Stimulated activated CD8-positive, alpha-beta memory T cell treated with anti-CD3 and anti-CD28 coated beads, Interleukin-12 subunit alpha, Interleukin-12 subunit beta, amount 100 ng/mL, for 24 hours (primary cell): ENCODE measurements around the gene DTWD2.
"Not testable (repeated sequence)": the region's sequence is repeated elsewhere in the genome, so short reads cannot be mapped to it uniquely, and the experiment has no call there.

Source experiments
- DNase-seq: peaks from one replicate; pipeline ENCODE4 v3.0.0-alpha.2; 2020; ENCODE audit errors: extremely low read depth

The DTWD2 gene

DNA sequence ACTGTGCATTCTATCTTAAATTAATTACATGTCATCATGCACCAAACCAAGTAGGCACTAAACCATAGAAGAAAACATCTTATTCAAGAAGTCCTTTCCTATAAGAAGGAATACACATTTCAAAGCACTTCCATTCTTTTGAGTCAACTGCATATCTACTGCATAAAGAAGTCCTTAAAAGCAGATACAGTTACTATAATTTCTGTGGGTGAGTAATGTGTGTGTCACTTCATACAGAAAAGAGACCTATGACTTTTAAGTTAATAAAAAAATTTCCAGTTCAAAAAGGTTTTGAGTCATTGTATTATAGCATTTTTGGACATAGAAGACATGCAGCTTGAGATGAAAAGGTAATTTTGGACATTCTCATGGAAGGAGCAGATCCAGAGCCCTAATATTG lies 125.0 kb downstream of the DTWD2 start:
- no peak for DNase-seq

DNA sequence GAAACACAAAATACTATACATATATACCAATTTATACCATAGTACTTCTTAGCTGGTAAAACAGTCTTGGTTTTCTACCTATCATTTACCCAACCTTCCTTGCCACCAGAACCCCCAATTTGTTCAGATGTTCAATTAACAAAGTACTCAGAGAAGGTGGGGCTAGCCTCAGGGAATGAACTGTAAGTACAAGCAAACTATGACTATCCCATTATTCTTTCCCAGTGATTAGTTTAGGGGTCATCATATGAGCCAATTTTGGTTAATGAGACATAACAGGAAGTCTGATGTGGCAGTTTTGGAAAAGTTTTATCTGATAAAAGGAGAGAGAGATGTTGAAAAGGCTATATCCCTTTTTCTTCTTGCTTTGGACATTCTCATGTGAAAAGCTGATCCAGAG lies 125.8 kb downstream of the DTWD2 start:
- DNase-seq = no peak

DNA sequence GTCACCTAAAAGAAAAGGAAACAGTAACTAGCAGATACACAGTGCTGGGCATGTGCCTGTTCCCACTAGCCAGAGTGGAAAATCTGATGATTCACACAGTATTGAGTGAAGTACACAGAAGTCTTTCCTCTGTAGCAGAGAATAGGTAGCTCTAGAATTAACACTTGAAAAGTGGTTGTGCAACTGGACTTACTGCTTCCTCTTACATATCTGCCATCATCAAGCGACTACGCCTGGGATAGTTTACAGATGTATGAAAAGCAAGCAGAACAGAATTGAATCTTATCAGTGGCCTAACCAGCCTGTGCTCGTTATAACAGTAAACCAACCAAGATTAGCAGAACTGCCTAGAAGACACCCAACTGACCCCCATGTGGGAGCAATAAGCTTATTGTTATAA lies 130.6 kb downstream of the DTWD2 start:
- no peak for DNase-seq

DNA sequence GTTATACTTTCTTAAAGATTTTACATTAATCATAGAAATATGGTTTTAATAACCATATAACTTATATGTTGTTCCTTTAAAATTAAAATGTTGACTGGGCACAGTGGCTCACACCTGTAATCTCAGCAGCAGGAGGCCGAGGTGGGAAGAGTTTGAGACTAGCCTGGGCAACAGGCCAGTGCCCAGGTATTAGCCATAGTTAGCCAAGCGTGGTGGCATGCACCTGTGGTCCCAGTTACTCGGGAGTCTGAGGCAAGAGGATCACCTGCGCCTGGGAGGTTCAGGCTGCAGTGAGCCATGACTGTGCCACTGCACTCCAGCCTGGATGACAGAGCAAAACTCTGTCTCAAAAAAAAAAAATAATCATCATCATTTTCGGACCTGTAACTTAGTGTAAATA lies 133.5 kb downstream of the DTWD2 start:
- no peak for DNase-seq

DNA sequence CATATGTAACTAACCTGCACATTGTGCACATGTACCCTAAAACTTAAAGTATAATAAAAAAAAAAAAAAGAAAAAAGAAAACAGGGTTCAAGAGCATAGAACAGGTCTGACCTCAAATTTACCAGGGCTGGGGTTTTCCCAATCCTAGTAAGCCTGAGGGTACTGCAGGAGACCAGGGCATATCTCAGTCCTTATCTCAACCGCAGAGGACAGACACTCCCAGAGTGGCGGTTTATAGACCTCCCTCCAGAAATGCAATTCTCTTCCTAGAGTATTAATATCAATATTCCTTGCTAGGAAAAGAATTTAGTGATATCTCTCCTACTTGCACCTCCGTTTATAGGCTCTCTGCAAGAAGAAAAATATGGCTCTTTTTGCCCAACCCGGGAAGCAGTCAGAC lies 136.6 kb downstream of the DTWD2 start:
- DNase-seq = not testable (repeated sequence)

DNA sequence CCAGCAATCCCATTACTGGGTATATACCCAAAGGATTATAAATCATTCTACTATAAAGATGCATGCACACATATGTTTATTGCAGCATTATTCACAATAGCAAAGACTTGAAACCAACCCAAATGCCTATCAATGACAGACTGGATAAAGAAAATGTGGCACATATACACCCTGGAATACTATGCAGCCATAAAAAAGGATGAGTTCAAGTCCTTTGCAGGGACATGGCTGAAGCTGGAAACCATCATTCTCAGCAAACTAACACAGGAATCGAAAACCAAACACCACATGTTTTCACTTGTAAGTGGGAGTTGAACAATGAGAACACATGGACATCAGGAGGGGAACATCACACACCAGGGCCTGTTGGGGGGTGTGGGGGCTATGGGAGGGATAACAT lies 138.8 kb downstream of the DTWD2 start:
- DNase-seq = not testable (repeated sequence)

DNA sequence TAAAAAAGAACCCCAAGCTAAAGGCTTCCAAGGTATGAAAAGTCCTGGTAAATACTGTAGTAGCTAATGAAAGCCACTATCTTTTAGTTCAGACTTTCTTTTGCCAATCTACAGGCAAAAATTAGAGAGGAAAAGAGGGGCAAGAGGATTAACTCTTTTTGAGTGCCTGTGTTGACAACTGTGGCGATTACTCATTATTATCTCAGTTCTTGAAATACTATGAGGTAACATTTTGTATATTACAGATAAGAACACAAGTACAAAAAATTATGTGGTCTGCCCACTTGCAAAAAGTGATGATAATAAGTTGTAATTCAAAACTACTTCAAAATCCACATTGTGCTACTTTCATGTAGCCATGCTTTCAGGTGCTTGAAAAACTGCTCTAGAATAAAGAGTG lies 144.0 kb downstream of the DTWD2 start:
- DNase-seq = no peak

DNA sequence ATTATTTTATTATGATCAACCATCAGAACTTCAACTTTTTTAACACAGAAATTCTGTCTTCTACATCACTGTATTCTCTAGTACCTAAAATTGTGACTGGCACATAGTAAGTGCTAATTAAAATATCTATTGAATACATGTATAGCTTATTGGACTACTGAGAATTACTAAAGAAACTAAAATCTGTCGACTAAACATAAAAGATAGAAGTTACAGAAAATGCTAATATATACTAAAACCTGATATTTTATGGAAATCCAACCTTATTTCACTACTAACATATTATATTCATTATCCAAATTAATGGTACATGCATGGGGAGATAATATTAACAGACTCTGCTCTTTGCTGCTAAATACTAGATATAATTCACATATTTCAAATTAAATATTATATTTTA lies 153.6 kb downstream of the DTWD2 start:
- DNase-seq = no peak

DNA sequence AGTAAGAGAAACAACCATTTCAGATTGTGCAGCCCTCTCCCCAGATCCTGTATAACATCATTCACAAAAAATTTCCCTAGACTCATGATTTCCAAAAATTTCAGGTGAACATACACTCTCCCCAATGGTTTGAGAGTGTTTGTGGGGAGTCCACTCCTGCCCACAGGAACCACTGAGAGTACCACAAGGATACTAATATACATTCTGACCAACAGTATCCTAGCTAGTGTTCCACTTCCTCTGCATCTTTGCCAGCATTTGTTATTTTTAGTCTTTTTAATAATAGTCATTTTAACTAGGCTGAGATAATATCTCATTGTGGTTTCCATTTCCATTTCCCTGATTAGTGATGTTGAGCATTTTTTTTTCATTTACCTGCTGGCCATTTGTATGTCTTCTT lies 155.4 kb downstream of the DTWD2 start:
- no peak for DNase-seq

DNA sequence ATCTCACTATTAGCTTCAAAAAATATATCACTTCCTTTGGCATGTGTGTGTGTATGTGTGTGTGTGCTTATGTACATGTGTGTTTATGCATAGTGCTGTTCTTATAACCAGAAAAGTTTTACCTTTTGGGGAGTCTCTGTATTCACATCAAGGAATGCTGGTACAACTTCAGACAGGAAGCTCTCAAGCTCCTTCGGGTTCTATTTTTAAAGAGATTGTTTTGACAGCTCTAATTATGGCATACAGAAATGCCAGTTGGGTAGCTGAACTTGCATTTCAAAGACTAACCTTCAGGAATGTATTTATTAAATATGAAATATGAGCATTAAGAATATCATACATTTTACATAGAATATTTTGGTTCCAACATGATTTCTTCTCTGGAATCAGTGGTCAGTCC lies 163.1 kb downstream of the DTWD2 start:
- no peak for DNase-seq

DNA sequence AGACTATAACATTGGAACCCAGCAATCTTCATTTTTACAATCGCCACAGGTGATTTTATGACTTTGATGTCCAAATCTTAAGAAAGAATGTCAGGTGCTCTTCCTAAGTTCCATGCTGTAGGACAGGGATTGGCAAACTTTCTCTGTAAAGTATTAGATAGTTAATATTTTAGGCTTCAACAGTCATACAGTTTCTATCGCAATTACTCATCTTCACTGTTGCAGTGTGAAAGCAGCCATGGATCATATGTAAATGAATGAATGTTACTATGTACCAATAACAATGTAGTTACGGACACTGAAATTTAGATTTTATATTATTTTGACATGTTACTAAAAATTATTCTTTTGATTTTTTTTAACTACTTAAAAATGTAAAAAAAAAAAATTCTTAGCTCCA lies 169.7 kb downstream of the DTWD2 start:
- DNase-seq = no peak

DNA sequence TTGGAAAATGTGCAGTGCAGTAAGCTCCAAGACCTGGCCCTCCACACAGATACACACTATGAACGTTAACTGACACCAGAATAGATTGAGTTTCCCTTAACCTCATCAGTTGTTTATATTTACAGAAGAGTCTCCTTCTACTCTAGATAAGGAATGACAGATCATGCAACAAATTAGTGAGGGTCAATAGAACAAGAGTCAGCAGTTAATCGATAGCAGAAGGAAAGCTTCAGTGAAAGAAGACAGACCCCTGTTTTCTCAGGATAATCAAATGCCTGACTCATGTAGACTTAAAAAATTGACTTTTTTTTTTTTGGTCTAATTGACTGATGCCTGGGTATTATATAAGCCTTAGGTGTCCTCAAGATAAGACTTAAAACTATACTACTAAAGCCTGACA lies 179.9 kb downstream of the DTWD2 start:
- DNase-seq = no peak

DNA sequence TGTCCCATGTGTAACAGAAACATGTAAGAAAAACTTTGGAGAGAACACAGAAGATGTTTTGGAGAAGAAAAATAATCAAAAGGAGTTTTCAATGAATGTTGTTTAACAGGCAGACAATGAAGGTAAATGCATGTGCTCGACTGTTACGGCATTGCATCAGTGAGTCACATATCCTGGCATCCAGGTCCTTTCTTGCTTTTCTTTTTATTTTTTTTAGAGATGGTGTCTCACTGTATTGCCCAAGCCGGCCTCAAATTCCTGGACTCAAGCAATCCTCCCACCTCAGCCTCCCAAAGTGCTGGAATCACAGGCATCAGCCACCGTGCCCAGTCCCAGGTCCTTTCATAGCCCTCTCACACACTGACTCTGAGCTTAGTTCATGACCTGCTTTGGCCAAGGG lies 181.8 kb downstream of the DTWD2 start:
- no peak for DNase-seq

DNA sequence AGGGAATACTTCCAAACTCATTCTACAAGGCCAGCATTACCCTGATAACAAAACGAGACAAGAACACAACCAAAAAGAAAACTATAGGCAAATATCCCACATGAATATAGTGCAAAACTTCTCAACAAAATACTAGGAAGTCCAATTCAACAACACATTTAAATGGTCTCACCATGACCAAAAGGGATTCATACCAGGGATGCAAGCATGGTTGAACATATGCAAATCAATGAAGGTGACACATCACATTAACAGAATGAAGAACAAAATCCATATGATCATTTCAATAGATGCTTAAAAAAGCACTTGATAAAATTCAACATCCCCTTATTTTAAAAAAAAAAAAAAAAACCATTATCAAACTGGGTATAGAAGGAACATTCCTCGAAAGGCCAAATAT lies 186.0 kb downstream of the DTWD2 start:
- DNase-seq = no peak

DNA sequence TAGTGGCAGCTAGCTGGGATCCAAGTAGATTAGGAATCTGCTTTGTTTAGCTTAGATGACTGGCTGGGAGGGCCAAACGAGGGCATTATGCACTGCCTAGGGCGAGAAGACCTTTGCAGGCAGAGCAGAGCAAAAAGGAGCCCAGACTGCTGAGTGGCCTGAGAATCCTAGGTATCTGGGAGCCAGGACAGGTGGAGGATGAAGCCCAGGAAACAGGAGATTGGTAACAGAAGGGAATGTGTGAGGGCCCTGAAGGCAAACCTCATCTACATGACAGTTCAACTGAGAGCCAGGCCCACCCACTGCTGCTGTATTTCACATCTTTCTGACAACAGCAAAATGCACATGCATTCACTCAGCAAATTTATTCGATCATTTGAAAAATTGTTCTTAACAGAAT lies 192.3 kb downstream of the DTWD2 start:
- DNase-seq = no peak

DNA sequence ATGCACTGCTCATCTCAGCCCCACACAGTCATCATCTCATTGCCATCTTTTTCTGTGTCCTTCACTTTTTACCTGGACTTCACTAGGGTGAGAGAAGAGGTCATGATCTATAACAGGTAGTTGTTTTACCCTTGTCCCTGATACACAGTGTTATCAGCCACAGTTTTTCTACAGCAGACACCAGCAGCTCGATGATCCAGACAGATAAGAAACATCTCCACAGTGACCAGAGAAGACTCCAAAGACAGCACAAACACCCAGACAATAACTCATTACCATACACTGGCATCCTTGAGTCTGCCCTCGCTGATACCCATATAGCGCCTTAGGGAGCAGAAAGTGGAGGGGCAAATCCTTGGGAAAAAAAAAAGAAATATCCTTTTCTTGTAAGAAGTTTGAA lies 194.1 kb downstream of the DTWD2 start:
- no peak for DNase-seq

DNA sequence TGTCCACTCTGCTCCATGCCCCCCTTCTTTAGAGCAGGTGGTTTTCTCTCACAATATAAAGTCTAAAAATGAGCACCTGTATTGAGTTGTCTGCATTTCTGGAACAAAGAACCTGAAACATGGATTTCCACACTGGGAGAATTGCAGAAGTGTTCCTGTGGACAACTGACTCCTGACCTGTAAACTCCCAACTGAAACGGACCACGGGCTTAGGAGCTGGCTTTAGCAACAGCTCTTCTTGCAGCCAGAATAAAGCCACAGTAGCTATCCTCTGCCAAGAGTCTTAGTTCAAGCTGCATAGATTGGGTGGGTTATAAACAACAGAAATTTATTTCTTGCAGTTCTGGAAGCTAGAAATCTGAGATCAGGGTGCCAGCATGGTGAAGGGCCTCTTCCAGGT lies 194.7 kb downstream of the DTWD2 start:
- DNase-seq = no peak

DNA sequence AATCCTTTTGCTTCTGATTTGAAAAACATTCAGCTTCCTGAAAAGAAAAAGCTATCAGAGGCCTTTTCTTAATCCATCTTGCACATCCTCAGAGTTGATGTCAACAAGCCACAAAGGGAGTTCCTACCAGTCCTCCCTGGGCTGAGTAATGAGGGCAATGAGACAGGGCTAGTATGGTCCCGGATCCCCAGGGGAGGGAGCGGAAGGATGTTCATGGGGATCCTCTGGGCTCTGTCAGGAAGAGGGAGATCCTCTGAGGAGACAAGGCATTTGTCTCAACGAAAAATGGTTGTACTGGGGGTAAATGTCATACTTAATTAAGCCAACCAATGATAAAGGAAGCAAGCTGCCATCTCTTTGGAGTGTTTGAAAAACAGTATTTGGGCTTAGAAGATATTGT lies 195.3 kb downstream of the DTWD2 start:
- DNase-seq = no peak

DNA sequence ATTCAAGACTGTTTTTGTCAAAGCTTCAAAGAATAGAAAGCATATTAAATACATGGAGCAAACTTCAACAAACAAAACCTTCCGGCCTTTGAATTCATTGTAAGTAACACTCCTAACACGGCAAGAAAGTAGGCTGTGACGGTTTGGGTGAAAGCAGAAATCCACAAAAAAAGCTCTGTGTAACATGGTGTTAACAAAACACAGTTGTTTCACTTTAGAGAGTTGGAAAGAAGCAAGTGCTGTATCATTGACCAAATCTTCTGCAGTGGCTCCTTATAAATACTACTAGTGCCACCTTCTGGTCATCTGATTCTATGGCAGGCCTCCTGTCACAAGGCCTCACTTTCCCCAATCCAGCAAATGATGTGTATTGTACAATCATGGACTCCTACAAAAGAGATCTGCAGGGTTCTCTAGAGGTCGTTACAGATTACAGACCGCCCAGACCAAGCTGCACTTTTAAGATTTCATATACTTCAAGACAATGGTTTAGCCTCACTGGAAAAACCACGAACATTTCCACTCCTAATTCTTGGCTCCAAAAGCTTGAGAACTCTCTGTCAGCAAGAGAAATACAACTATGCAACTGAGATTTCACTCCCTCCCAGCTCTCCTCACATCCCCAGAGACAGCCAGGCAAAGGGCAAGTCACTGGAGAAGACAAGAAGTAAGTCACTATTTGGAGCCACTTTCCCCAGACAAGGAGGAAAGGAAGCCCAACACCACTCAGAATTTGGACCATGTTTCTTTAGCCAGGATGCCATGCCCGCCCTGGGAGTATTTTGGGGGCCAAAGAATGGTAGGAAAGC lies 196.2 kb downstream of the DTWD2 start:
- no peak for DNase-seq

DNA sequence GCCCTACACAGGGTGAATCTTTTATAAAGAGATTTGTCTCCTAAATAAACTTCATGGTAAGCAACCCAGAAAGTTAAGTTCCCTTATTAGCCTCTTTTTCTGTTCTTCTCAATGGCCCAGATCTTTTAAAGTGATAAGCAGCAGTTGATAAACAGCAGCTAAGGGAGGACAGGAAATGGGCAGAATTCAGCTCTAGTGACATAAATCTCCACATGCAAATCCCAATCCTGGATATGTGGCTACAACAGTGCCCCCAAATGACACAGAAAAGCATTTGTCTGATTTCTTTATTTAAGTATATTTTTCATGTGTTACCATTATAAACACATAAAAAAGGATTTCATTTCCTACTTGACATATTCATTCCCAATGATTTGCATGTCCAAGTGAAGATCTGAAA lies 199.0 kb downstream of the DTWD2 start:
- no peak for DNase-seq

DNA sequence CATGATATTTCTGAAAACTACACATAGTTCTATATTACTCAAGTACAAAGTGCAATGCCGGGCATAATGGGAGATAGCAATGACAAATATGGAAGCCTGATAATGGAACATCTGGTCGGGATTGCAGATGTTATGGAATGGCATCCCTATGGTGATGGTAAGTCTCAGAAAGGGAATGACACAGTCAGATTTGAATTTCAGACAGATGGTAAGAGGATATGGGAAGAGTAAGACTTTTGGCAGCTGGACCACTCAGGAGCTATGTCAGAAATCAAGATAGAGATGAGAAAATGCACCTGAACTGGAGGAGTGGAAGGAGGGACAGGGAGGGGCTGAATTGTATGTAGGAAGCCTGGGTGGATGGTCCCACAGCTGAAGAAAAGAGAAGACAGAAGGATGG lies 200.0 kb downstream of the DTWD2 start:
- no peak for DNase-seq
